HG02938 (cell line): ENCODE measurements around the gene ATXN10.
"Not testable (repeated sequence)": the region's sequence is repeated elsewhere in the genome, so short reads cannot be mapped to it uniquely, and the experiment has no call there.

ENCODE experiments used
- ATAC-seq: cut with Tn5 transposase; IDR thresholded peaks from one replicate; pipeline ENCODE4 v1.9.1; 2021; ENCODE audit warnings: mild to moderate bottlenecking, moderate library complexity; ENCODE audit not compliant: unreplicated experiment

The ATXN10 gene

DNA sequence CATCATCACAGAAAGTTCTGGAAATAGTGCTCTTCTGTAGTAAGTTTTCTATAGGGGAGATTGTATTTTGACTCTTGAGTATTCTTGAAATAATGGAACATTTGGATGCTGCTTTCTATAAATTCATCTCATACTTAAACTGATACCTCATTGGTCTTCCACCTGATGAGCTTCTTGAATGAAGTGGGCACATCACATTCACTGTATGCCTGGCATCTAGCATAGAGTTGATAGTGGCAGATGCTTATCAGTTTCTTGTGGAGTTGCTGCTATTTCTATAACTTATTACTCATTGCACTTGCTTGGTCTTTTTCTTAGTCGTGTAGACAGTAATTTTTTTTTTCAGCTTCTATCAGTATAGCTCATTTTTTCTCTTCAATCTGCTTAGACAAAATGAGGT lies 5.4 kb downstream of the ATXN10 start:
- ATAC-seq, result no peak

DNA sequence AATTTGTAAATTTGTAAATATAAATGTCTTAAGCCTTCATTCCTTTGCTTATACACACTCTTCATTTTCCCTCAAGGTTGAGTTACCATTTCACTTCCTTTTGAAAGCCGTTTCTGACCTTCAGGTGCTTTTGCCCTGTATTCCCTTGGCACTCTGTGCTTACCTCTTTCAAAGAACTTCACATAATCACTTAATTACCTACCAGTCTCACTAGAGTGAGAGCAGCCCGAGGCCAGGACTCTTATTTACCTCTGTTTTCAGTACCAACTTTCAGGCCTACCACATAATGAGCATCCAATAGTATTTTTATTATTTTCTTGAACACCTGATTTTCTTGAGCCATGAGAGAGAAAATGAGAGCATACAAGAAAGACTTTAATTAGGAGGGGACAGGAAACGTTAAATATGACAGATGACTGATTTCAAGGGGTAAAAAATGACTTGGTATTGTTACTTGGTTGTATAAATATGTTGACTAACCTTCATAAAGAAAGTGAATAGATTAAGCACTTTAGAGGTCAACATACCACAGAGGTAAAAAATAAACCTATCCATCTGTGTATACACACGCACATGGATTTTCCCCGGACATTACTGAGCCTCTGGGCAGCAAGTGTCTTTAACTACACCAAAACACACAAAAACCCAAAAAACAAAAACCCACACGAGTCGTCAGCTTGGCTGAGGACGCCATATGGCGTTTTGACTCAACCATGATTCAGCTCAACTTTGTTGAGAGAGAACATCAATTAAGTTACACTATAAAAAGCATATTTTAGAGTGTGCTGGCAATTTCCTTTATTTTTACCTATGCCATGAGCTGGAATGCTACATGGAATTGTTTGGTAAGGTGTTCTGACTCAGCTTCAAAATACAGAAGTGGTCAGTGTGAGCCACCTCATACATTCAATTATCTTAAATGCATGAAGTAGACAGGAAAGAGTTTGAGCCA lies 7.6 kb downstream of the ATXN10 start:
- no peak for ATAC-seq

DNA sequence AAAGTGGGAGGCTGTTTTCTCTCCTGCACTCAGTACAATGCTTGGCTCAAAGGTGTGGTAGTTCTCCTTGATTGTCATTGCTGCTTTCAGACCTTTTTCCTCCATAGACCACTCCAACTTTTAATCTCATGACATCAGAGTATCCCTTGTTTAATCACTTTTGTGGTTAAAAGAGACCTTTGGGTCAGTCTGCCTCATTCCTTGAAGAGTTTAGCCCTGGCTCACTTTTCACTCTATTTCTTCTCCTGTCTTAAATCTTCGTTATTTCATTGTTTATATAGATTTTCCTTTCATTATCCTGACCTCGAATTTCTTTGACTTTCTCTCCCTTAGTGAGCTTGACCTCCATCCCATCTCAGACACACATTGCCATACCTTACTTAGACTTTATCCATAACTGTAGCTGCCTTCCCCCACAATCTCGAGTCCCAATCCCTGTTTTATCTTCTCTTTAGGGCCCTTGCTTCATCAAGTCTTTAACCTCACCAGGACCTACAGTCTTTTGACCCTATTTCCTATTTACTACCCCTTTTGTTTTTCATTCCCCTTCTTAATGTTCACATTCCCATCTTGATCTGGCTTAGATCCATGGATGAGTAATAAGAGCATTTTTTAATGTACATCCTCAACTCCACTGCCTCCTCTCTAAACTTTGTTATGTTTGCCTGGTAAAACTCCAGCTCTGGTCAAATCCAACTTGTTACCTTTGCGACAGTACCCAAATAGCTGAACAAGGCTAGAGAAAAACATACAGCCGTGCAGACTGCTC lies 9.5 kb downstream of the ATXN10 start:
- ATAC-seq, result no peak

DNA sequence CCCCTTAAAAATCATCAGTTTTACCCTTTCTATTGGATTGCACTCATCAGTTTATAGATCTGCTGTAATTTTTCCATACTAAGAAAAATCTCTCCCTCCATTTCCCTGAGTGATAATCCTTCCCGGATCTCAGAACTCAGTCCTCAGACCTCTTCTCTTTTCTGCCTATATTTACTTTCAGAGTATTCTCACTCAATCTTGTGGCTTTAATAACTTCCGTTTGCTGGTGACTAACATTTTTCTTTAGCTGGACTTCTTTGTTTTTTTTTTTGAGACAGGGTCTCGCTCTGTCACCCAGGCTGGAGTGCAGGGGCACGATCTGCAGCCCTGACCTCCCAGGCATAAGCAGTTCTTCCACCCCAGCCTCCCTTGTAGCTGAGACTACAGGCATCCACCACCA lies 10.4 kb downstream of the ATXN10 start:
- ATAC-seq, result no peak

DNA sequence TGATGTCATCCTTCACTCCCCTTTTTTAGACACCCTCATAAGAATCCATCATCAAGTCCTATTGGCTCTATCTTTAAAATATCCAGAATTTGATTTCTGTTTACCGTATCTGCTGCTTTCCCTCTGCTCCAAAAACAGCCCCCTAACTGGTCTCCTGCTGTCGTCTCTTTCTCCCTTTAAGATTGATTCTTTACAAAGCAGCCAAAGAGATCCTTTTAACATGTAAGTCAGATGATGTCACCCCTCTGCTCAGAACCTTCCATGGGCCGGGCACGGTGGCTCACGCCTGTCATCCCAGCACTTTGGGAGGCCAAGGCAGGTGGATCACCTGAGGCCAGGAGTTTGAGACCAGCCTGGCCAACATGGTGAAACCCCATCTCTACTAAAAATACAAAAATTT lies 11.1 kb downstream of the ATXN10 start:
- ATAC-seq, result not testable (repeated sequence)

- ATAC-seq, result no peak
These were observed 11.6 kb downstream of the ATXN10 start for GRCh38 chr22:45683248-45683647.

- ATAC-seq, result no peak
These were observed 12.0 kb downstream of the ATXN10 start for GRCh38 chr22:45683680-45684079.

DNA sequence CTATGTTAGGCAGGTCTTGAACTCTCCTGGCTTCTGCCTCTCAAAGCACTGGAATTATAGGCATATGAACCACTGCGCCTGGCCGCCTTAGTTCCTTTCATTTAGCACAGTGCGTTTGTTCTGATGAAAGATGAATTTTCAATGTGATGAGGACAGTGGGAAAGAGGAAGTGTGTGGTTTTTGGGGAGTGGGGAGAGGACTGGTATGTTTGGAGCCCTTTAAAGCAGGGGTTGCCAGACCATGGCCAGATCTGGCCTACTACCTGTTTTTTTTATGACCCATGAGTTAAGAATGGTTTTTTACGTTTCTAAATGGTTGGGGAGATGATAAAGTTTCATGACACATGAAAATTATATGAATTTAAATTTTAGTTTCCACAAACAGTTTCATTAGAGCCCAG lies 12.5 kb downstream of the ATXN10 start:
- ATAC-seq, result no peak

DNA sequence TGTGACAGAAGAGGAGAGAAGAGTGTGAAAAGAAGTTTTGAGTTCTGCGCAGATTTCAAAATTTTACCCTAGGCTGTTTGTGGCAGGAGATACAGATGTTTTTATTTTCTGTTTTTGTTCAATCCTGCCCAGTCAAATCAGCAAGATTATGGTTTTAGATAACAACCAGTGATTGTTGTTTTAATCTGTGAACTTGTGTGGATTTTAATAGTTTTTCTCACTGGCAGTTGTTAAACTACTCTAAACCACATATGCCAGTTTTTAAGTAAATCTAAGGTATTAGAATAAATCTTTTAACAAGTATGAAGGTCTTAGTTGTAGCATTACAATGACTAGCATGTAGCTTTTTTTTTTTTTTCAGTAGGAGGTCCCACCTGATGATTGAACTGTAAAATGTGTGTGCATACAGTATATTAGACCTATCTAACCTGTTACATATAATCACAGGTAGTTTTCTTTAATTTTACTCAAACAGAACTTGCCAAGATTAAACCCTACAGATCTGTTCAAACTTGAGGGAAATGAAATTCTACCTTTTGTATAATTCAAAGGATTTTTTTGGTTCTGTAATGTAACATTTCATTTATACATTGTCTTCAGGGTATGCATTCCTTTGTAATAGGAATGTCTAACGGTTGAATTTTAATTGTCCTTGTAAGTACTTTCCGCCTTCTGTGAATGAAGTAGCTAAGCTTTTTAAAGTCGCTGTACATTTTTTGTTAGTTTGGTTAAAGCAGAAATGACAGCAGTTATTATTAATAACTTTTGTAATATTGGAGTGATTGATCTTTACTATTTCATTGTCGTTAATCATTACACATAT lies 13.3 kb downstream of the ATXN10 start:
- no peak for ATAC-seq

DNA sequence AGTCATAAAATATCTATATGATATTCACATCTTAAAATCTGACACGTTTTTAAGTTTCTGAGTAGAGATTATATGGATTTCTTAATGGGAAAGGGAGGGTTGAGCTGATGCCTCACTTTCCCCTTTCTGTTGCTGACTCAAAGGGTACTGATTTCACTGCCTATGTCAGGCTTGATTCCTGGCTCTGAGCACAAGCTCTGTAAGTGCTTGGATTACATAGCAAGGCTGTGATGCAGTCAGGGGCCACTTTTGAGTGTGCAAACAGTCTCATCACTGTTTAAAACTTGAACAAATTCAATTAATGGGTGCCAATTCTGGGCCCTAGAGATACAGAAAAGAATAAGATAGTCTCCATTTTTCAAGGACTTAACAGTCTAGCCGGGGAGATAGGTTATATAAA lies 14.4 kb downstream of the ATXN10 start:
- no peak for ATAC-seq

DNA sequence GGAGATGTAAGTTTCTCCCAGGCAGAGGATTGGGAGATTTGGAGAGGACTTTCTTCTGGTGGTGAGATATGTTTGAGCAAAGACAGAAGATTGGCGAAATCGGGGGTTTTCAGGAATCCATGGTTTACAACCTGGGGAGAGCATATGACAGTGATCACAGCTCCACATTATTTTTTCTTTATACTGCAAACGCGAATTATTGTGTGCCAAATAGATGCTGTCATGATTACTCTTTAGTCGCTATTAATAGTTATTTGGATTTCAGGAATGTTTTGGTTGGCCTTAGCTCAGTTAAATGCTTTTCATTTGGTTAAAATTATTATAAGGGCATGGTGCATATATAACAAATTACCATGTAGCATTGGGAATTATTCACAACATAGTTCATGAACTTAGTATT lies 15.2 kb downstream of the ATXN10 start:
- no peak for ATAC-seq

DNA sequence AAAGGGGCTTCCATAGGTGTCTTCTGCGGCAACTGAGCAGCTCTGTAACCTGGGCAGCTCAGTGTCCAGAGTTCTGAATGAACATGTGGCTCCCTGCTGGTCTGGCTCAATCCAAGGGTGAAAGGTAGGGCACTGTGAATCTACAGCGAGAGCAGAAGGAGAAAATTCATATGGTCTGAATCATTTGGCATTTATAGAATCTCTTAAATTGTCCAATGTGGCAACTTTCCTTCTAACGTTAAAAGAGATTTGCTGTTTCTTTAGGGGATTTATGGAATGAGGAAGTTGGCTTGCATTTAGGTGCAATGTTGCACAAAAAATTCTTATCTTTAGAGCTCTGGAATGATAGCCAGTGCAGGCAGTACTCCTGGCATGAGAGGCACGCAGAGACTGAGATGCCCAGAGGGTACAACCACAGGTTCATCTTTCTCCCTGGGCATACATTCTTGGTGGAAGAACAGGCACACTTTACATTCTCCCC lies 17.0 kb downstream of the ATXN10 start:
- no peak for ATAC-seq

- no peak for ATAC-seq
These were observed 17.6 kb downstream of the ATXN10 start for GRCh38 chr22:45689211-45689610.

DNA sequence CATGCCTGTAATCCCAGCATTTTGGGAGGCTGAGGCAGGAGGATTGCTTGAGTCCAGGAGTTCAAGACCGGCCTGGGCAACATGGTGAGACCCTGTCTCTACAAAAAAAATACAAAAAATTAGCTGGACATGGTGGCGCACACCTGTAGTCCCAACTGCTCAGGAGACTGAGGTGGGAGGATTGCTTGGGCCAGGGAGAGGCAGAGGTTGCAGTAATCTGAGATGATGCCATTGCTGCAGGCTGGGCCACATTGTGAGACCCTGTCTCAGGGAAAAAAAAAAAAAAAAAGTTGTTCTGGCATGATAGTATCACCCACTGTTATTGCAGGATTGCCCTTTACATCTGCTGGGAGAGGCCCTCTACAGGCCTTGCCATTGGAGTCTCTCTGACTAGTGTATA lies 18.4 kb downstream of the ATXN10 start:
- ATAC-seq, result no peak

GRCh38 chr22:45692549-45692948 lies 20.9 kb downstream of the ATXN10 start:
- ATAC-seq, result no peak

DNA sequence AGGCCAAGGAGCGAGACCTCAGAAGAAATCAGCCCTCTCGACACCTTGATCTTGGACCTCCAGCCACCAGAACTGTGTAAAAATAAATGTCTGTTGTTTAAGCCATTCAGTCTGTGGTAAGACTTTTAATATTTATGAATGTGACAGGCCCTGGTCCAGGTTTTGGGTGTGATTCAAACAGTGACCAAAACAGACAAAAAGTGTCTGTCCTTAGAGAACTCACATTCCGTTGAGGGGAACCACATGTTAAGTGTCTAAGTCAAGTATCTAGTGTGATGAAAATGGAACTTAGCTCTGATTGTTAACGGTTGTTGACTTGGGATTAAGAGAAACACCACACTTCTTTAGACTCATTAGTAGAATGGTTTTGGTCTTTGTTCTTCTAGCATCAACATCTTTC lies 22.2 kb downstream of the ATXN10 start:
- ATAC-seq, result no peak

GRCh38 chr22:45696227-45696626 lies 24.6 kb downstream of the ATXN10 start:
- no peak for ATAC-seq

- ATAC-seq, result no peak
These were observed 26.5 kb downstream of the ATXN10 start for GRCh38 chr22:45698094-45698493.

- no peak for ATAC-seq
These were observed 31.3 kb downstream of the ATXN10 start for GRCh38 chr22:45702981-45703380.

DNA sequence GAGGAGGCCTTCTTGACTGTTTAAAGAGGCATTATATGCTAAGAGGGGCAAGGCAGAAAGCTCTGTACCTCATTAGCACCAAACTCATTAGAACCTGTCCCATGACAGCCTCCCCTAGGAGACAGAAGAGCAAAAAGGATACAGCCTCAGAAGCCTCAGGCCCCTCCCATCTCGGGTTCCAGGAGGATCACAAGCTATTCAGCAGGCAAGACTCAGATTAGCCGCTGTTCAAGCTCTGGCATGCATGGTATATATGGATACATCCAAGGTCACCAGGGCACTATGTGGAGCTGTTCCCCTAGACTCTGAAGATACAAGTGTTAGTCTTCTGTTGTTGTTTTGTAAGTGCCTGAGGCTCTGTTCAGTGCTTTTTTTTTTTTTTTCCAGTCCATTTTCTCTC lies 32.1 kb downstream of the ATXN10 start:
- ATAC-seq, result no peak

GRCh38 chr22:45704648-45705047 lies 33.0 kb downstream of the ATXN10 start:
- ATAC-seq, result no peak
